ENCODE data around the gene NIPSNAP3A. TPM values are rescaled to one million over a fixed set of nuclear protein-coding genes. Genes with fewer than 3 reads are reported as not detected.

Gene NIPSNAP3A
- total RNA-seq, 1 donor from 2014 or later = 25.8 TPM

- TF ChIP-seq CTCF (IDR thresholded peaks at IDR 0.05) (no peak), POLR2A (IDR thresholded peaks at IDR 0.05) (no peak), POLR2AphosphoS5 (IDR thresholded peaks at IDR 0.05; ENCODE audit: insufficient read depth in 1 of 2, low read depth in 1 of 2) (no peak)
- no peak overlapping the region for H3K27ac ChIP-seq
- no peak for DNase-seq (ENCODE audit: extremely low spot score in 2 of 2)
- no peaks in the 10 kb centered on the region for H3K27me3 ChIP-seq
- H3K9me3 ChIP-seq = no peaks in the 10 kb centered on the region
- no peak overlapping the region for H3K4me3 ChIP-seq
- H3K4me1 ChIP-seq = peaks cover 7% of the 10 kb centered on the region
- intact Hi-C loops (cut with DNase I) = no loop called here
- H3K36me3 ChIP-seq = no peaks in the 10 kb centered on the region
These were observed 25.4 kb downstream of the NIPSNAP3A start for GRCh38 chr9:104772714-104773510.

GRCh38 chr9:104774132-104774531 is 26.6 kb downstream of the NIPSNAP3A start:
- TF ChIP-seq CTCF (IDR thresholded peaks at IDR 0.05) = no peak
- no peak for TF ChIP-seq POLR2A (IDR thresholded peaks at IDR 0.05)
- TF ChIP-seq POLR2AphosphoS5 (IDR thresholded peaks at IDR 0.05; ENCODE audit: insufficient read depth in 1 of 2, low read depth in 1 of 2) = no peak
- no peaks in the 10 kb centered on the region for H3K36me3 ChIP-seq
- DNase-seq (ENCODE audit: extremely low spot score in 2 of 2) = no peak
- H3K9me3 ChIP-seq = no peaks in the 10 kb centered on the region
- no peak overlapping the region for H3K4me3 ChIP-seq
- peaks cover 7% of the 10 kb centered on the region for H3K4me1 ChIP-seq
- H3K27ac ChIP-seq = no peak overlapping the region
- intact Hi-C loops (cut with DNase I) = no loop called here
- no peaks in the 10 kb centered on the region for H3K27me3 ChIP-seq

- no peak overlapping the region for H3K27ac ChIP-seq
- DNase-seq (ENCODE audit: extremely low spot score in 2 of 2) = no peak
- no peaks in the 10 kb centered on the region for H3K27me3 ChIP-seq
- H3K4me1 ChIP-seq = peaks cover 7% of the 10 kb centered on the region
- intact Hi-C loops (cut with DNase I) = no loop called here
- TF ChIP-seq POLR2AphosphoS5 (IDR thresholded peaks at IDR 0.05; ENCODE audit: insufficient read depth in 1 of 2, low read depth in 1 of 2) (no peak), CTCF (IDR thresholded peaks at IDR 0.05) (no peak), POLR2A (IDR thresholded peaks at IDR 0.05) (no peak)
- no peak overlapping the region for H3K4me3 ChIP-seq
- no peaks in the 10 kb centered on the region for H3K9me3 ChIP-seq
- H3K36me3 ChIP-seq = peaks cover 0 to 4% of the 10 kb centered on the region in 2 donors
These were observed 27.5 kb downstream of the NIPSNAP3A start for GRCh38 chr9:104774831-104775573.

- TF ChIP-seq POLR2A (IDR thresholded peaks at IDR 0.05) (no peak), CTCF (IDR thresholded peaks at IDR 0.05) (no peak), POLR2AphosphoS5 (IDR thresholded peaks at IDR 0.05; ENCODE audit: insufficient read depth in 1 of 2, low read depth in 1 of 2) (no peak)
- H3K36me3 ChIP-seq = peaks cover 0 to 4% of the 10 kb centered on the region in 2 donors
- H3K4me1 ChIP-seq = peaks cover 7% of the 10 kb centered on the region
- intact Hi-C loops (cut with DNase I) = no loop called here
- DNase-seq (ENCODE audit: extremely low spot score in 2 of 2) = no peak
- H3K27me3 ChIP-seq = no peaks in the 10 kb centered on the region
- H3K4me3 ChIP-seq = no peak overlapping the region
- no peaks in the 10 kb centered on the region for H3K9me3 ChIP-seq
- H3K27ac ChIP-seq = no peak overlapping the region
These were observed 28.1 kb downstream of the NIPSNAP3A start for GRCh38 chr9:104775574-104775936.

- H3K27ac ChIP-seq = no peak overlapping the region
- H3K4me3 ChIP-seq = no peak overlapping the region
- intact Hi-C loops (cut with DNase I) = no loop called here
- peaks cover 0 to 4% of the 10 kb centered on the region in 2 donors for H3K36me3 ChIP-seq
- H3K4me1 ChIP-seq = peaks cover 7% of the 10 kb centered on the region
- DNase-seq (ENCODE audit: extremely low spot score in 2 of 2) = no peak
- no peaks in the 10 kb centered on the region for H3K9me3 ChIP-seq
- no peaks in the 10 kb centered on the region for H3K27me3 ChIP-seq
- TF ChIP-seq POLR2A (IDR thresholded peaks at IDR 0.05) (no peak), CTCF (IDR thresholded peaks at IDR 0.05) (no peak), POLR2AphosphoS5 (IDR thresholded peaks at IDR 0.05; ENCODE audit: insufficient read depth in 1 of 2, low read depth in 1 of 2) (no peak)
These were observed 28.5 kb downstream of the NIPSNAP3A start for GRCh38 chr9:104775976-104776375.

All from vagina (tissue), 2 donors.